ENCODE measurements around the gene IL22RA1. TPM values are rescaled to one million over a fixed set of nuclear protein-coding genes. Genes with fewer than 3 reads are reported as not detected.

The IL22RA1 gene
- total RNA-seq, 1 experiment from 2014 or later: 0.13 TPM

DNA sequence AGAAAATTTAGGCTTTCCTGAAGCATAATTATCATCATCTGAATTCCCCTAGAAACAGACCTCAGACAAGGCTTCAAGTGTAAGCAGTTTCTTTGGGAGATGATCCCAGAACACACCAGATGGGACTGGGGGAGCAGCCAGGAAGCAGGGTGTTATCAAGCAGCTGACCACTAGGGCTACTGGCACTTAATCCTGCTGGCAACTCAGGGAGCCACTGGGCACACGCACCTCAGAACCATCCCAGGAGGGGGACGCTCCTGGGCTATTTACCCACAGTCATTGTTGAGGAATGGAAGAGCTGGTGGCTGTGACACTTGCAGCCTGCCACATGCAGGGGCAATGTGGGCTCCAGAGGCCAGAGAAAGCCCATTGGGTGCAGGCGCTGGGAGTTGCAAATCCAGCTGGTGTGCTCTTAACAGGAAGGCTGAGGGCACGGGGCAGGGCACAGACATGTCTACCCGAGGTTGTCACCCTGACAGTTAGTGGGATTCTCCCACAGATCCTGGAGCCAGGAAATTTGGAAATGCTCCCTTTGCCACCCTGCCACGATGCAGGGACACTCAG, 15.1 kb upstream of the IL22RA1 start:
- peak overlapping the region; percentile 40 to 79 (median 68); a peak in 3 of 7 replicates for H3K27ac Mint-ChIP-seq
- no peaks in the 10 kb centered on the region for H3K23me2 ChIP-seq (ENCODE audit: insufficient read length, low read depth, low read length, poor library complexity, severe bottlenecking)
- H3K9me3 ChIP-seq (ENCODE audit: control insufficient read depth, low read depth, low read length): no peaks in the 10 kb centered on the region
- no peak overlapping the region for H3K4ac ChIP-seq (ENCODE audit: low read depth, low read length)
- H3K4me2 ChIP-seq (ENCODE audit: insufficient read depth, insufficient read length, low read length): no peak overlapping the region
- no peak overlapping the region for H3T11ph ChIP-seq (ENCODE audit: low read length)
- no peak overlapping the region for H3K23ac ChIP-seq (ENCODE audit: insufficient read length, low read depth, low read length)
- no peak overlapping the region for H4K8ac ChIP-seq (replicated peaks; ENCODE audit: insufficient read length, low read depth, low read length)
- peaks cover 20% of the 10 kb centered on the region in 2 experiments for H3K4me1 Mint-ChIP-seq
- no peaks in the 10 kb centered on the region for H3K79me1 ChIP-seq (ENCODE audit: insufficient read depth, low read depth, low read length, poor library complexity, severe bottlenecking)
- no peak overlapping the region for H3K4me3 Mint-ChIP-seq
- no peaks in the 10 kb centered on the region for H3K9me3 Mint-ChIP-seq
- H3K27ac ChIP-seq (ENCODE audit: insufficient read length, low read depth, low read length): no peak overlapping the region
- H3K4me1 ChIP-seq (ENCODE audit: insufficient read depth, low read length): no peaks in the 10 kb centered on the region; the same call in 1 of the 2 replicates
- H2BK12ac ChIP-seq (ENCODE audit: insufficient read length, low read depth, low read length): no peak overlapping the region
- no peak overlapping the region for H3K56ac ChIP-seq (ENCODE audit: insufficient read length, low read depth, low read length)
- H3K14ac ChIP-seq (ENCODE audit: insufficient read depth, low read length): no peak overlapping the region
- H2AK5ac ChIP-seq (ENCODE audit: insufficient read length, low read length): no peak overlapping the region
- no peak overlapping the region for H2BK120ac ChIP-seq (ENCODE audit: low read depth, low read length, poor library complexity, severe bottlenecking)
- no peaks in the 10 kb centered on the region for H3K79me2 ChIP-seq (ENCODE audit: insufficient read depth, low read length)
- no peaks in the 10 kb centered on the region for H4K20me1 ChIP-seq (ENCODE audit: control insufficient read depth, insufficient read depth, insufficient read length)
- H4K5ac ChIP-seq (ENCODE audit: insufficient read length, low read depth, low read length): no peak overlapping the region
- no peak overlapping the region for H4K91ac ChIP-seq (ENCODE audit: insufficient read length, low read depth, low read length)
- peaks cover 7 to 46% (median 38%) of the 10 kb centered on the region in 3 experiments for H3K36me3 Mint-ChIP-seq (ENCODE audit: insufficient read depth in 1 of 3, low read depth in 3 of 3)
- H2BK5ac ChIP-seq (ENCODE audit: insufficient read length, low read length): no peak overlapping the region
- no CpG with 5 or more reads among the region's 6 CpGs for WGBS (ENCODE audit: extremely low coverage, insufficient read length, low lambda C conversion rate)
- H3K18ac ChIP-seq (ENCODE audit: insufficient read length, low read depth, low read length): no peak overlapping the region
- TF ChIP-seq, protein P1, sequence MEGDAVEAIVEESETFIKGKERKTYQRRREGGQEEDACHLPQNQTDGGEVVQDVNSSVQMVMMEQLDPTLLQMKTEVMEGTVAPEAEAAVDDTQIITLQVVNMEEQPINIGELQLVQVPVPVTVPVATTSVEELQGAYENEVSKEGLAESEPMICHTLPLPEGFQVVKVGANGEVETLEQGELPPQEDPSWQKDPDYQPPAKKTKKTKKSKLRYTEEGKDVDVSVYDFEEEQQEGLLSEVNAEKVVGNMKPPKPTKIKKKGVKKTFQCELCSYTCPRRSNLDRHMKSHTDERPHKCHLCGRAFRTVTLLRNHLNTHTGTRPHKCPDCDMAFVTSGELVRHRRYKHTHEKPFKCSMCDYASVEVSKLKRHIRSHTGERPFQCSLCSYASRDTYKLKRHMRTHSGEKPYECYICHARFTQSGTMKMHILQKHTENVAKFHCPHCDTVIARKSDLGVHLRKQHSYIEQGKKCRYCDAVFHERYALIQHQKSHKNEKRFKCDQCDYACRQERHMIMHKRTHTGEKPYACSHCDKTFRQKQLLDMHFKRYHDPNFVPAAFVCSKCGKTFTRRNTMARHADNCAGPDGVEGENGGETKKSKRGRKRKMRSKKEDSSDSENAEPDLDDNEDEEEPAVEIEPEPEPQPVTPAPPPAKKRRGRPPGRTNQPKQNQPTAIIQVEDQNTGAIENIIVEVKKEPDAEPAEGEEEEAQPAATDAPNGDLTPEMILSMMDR (conservative IDR thresholded peaks at IDR 0.05): peak; percentile 54
- H3K9ac ChIP-seq (ENCODE audit: extremely low read depth, insufficient read length, low read length): no peak overlapping the region
- DNase-seq: no peak
- no peaks in the 10 kb centered on the region for H3K27me3 ChIP-seq (ENCODE audit: insufficient read depth, low read length)
- H2AFZ ChIP-seq (ENCODE audit: low read length): no peak overlapping the region
- no peaks in the 10 kb centered on the region; the same call in 1 of the 2 replicates for H3K27me3 Mint-ChIP-seq (ENCODE audit: low read depth)
- no peak overlapping the region for H2BK20ac ChIP-seq (ENCODE audit: low read depth, low read length, poor library complexity, severe bottlenecking)
- H2BK15ac ChIP-seq (ENCODE audit: low read depth, low read length): no peak overlapping the region

Measured in H9 (cell line).